ENCODE results near the gene BCL2L1. TPM values are rescaled to one million over a fixed set of nuclear protein-coding genes. Genes with fewer than 3 reads are reported as not detected.
A peak's percentile ranks its signal among the peaks of the same experiment; 100 is the strongest.

Gene BCL2L1
- polyA plus RNA-seq, 3 donors = 75.0 to 80.7 (median 78.0) TPM

- no peak for DNase-seq (ENCODE audit: extremely low read depth in 1 of 11, low read depth in 9 of 11, low spot score in 4 of 11)
Observed at GRCh38 chr20:31682927-31683326, 39.7 kb downstream of the BCL2L1 start.

GRCh38 chr20:31682352-31682751 is 40.3 kb downstream of the BCL2L1 start:
- DNase-seq (ENCODE audit: extremely low read depth in 1 of 11, low read depth in 9 of 11, low spot score in 4 of 11) = no peak

- no peak for DNase-seq (ENCODE audit: extremely low read depth in 1 of 11, low read depth in 9 of 11, low spot score in 4 of 11)
Observed at GRCh38 chr20:31681769-31682168, 40.9 kb downstream of the BCL2L1 start.

- no peak for DNase-seq (ENCODE audit: extremely low read depth in 1 of 11, low read depth in 9 of 11, low spot score in 4 of 11)
Observed at GRCh38 chr20:31681128-31681727, 41.4 kb downstream of the BCL2L1 start.

GRCh38 chr20:31680286-31681127 is 42.2 kb downstream of the BCL2L1 start:
- DNase-seq (ENCODE audit: extremely low read depth in 1 of 11, low read depth in 9 of 11, low spot score in 4 of 11) = no peak

GRCh38 chr20:31679357-31680285 is 43.0 kb downstream of the BCL2L1 start:
- DNase-seq (ENCODE audit: extremely low read depth in 1 of 11, low read depth in 9 of 11, low spot score in 4 of 11) = no peak

- no peak for DNase-seq (ENCODE audit: extremely low read depth in 1 of 11, low read depth in 9 of 11, low spot score in 4 of 11)
Observed at GRCh38 chr20:31678389-31679356, 44.0 kb downstream of the BCL2L1 start.

- no peak for DNase-seq (ENCODE audit: extremely low read depth in 1 of 11, low read depth in 9 of 11, low spot score in 4 of 11)
Observed at GRCh38 chr20:31677553-31678260, 45.0 kb downstream of the BCL2L1 start.

- DNase-seq (ENCODE audit: extremely low read depth in 1 of 11, low read depth in 9 of 11, low spot score in 4 of 11) = no peak
Observed at GRCh38 chr20:31676609-31676989, 46.1 kb downstream of the BCL2L1 start.

GRCh38 chr20:31675828-31676608 is 46.6 kb downstream of the BCL2L1 start:
- no peak for DNase-seq (ENCODE audit: extremely low read depth in 1 of 11, low read depth in 9 of 11, low spot score in 4 of 11)

GRCh38 chr20:31674895-31675827 is 47.5 kb downstream of the BCL2L1 start:
- DNase-seq (ENCODE audit: extremely low read depth in 1 of 11, low read depth in 9 of 11, low spot score in 4 of 11) = peak in 1 of 11 donors; percentile 38

GRCh38 chr20:31673943-31674463 is 48.7 kb downstream of the BCL2L1 start:
- no peak for DNase-seq (ENCODE audit: extremely low read depth in 1 of 11, low read depth in 9 of 11, low spot score in 4 of 11)

GRCh38 chr20:31673435-31673834 is 49.2 kb downstream of the BCL2L1 start:
- no peak for DNase-seq (ENCODE audit: extremely low read depth in 1 of 11, low read depth in 9 of 11, low spot score in 4 of 11)

GRCh38 chr20:31671324-31671723 is 51.3 kb downstream of the BCL2L1 start:
- DNase-seq (ENCODE audit: extremely low read depth in 1 of 11, low read depth in 9 of 11, low spot score in 4 of 11) = no peak

GRCh38 chr20:31670371-31671228 is 52.1 kb downstream of the BCL2L1 start:
- no peak for DNase-seq (ENCODE audit: extremely low read depth in 1 of 11, low read depth in 9 of 11, low spot score in 4 of 11)

Data from renal cortex interstitium (tissue), 11 donors.